DND-41 (cell line): ENCODE data around the gene TMEM239.
"Not testable (repeated sequence)": the region's sequence is repeated elsewhere in the genome, so short reads cannot be mapped to it uniquely, and the experiment has no call there.

Experiments
- ATAC-seq: fragments of 200-7000 bp; cut with Tn5 transposase; 3 replicates; pipeline ENCODE4 v1.9.1; 2021; ENCODE audit warnings: low read depth; ENCODE audit not compliant: insufficient read depth
- DNase-seq: peaks from one replicate; pipeline ENCODE4 v3.0.0-alpha.2; 2020
- H2AFZ ChIP-seq: 2 replicates; pipeline ENCODE4 v1.6.0; 2012; ENCODE audit warnings: low read depth, low read length
- H3K27ac ChIP-seq: 2 replicates; pipeline ENCODE4 v1.5.1; 2012; ENCODE audit warnings: low read length, inconsistent platforms
- H3K27me3 ChIP-seq: fragments of 200-600 bp; sonication (generic); 2 replicates; pipeline ENCODE4 v1.6.0; 2012; ENCODE audit warnings: low read length, mild to moderate bottlenecking, inconsistent platforms; ENCODE audit not compliant: insufficient read depth, poor library complexity
- H3K36me3 ChIP-seq: 2 replicates; pipeline ENCODE4 v1.5.1; 2012; ENCODE audit warnings: low read length, inconsistent platforms; ENCODE audit not compliant: insufficient read depth
- H3K4me1 ChIP-seq: 2 replicates; pipeline ENCODE4 v1.5.1; 2012; ENCODE audit warnings: mild to moderate bottlenecking, low read length; ENCODE audit not compliant: insufficient read depth
- H3K4me2 ChIP-seq: 2 replicates; pipeline ENCODE4 v1.6.0; 2012; ENCODE audit warnings: mild to moderate bottlenecking, moderate library complexity, low read length, inconsistent platforms; ENCODE audit not compliant: insufficient read depth
- H3K4me3 ChIP-seq, 2 experiments: fragments of 200-600 bp in 1 of 2; shearing (Covaris generic) in 1 of 2; 2 replicates each; pipeline ENCODE4 v1.5.1; 2012 to 2016; ENCODE audit warnings: inconsistent platforms in 2 of 2, low read length in 2 of 2, mild to moderate bottlenecking in 2 of 2, low read depth in 1 of 2, moderate library complexity in 1 of 2
- H3K79me2 ChIP-seq: 2 replicates; pipeline ENCODE4 v1.6.0; 2012; ENCODE audit warnings: low read length, inconsistent platforms; ENCODE audit not compliant: insufficient read depth
- H3K9ac ChIP-seq: 2 replicates; pipeline ENCODE4 v1.6.0; 2012; ENCODE audit warnings: low read depth, mild to moderate bottlenecking, inconsistent platforms, low read length, moderate library complexity
- H3K9me3 ChIP-seq: 2 replicates; pipeline ENCODE4 v1.5.1; 2012; ENCODE audit warnings: low read length, moderate library complexity, mild to moderate bottlenecking, inconsistent platforms; ENCODE audit not compliant: insufficient read depth, severe bottlenecking
- H4K20me1 ChIP-seq: 2 replicates; pipeline ENCODE4 v1.6.0; 2012; ENCODE audit warnings: low read length; ENCODE audit not compliant: insufficient read depth
- CTCF ChIP-seq: IDR thresholded peaks from 2 replicates; pipeline ENCODE4 v1.5.1; 2012; ENCODE audit warnings: borderline replicate concordance, low read length, moderate library complexity, mild to moderate bottlenecking; ENCODE audit not compliant: poor library complexity, severe bottlenecking; ENCODE audit errors: extremely low read depth
- EZH2 ChIP-seq: IDR thresholded peaks from 3 replicates; pipeline ENCODE4 v1.6.1; 2012; ENCODE audit warnings: borderline replicate concordance, low read depth, mild to moderate bottlenecking, moderate library complexity, low read length, inconsistent platforms; ENCODE audit not compliant: severe bottlenecking

TMEM239 gene

GRCh38 chr20:2806351-2806701, 9.8 kb upstream of the TMEM239 start:
- no peaks in the 10 kb centered on the region for H3K4me1 ChIP-seq
- no peak overlapping the region for H3K4me3 ChIP-seq
- H4K20me1 ChIP-seq: peaks cover 10% of the 10 kb centered on the region; the same call in 1 of the 2 replicates
- DNase-seq (no peak), ATAC-seq (no peak)
- TF ChIP-seq CTCF (no peak), EZH2 (no peak)
- no peaks in the 10 kb centered on the region for H3K9me3 ChIP-seq
- H3K36me3 ChIP-seq: no peaks in the 10 kb centered on the region
- peaks cover 19% of the 10 kb centered on the region for H3K27me3 ChIP-seq
- no peak overlapping the region for H2AFZ ChIP-seq
- H3K79me2 ChIP-seq: no peaks in the 10 kb centered on the region
- H3K27ac ChIP-seq: no peak overlapping the region
- no peak overlapping the region for H3K4me2 ChIP-seq
- H3K9ac ChIP-seq: no peak overlapping the region

GRCh38 chr20:2807019-2807418, 9.1 kb upstream of the TMEM239 start:
- no peak overlapping the region for H3K27ac ChIP-seq
- ATAC-seq (no peak), DNase-seq (no peak)
- no peak overlapping the region for H3K4me3 ChIP-seq
- H3K36me3 ChIP-seq: no peaks in the 10 kb centered on the region
- H3K9ac ChIP-seq: no peak overlapping the region
- TF ChIP-seq CTCF (no peak), EZH2 (no peak)
- H3K4me2 ChIP-seq: no peak overlapping the region
- H3K4me1 ChIP-seq: no peaks in the 10 kb centered on the region
- peaks cover 14% of the 10 kb centered on the region for H3K27me3 ChIP-seq
- H2AFZ ChIP-seq: no peak overlapping the region
- peaks cover 10% of the 10 kb centered on the region; the same call in 1 of the 2 replicates for H4K20me1 ChIP-seq
- no peaks in the 10 kb centered on the region for H3K79me2 ChIP-seq
- no peaks in the 10 kb centered on the region for H3K9me3 ChIP-seq

GRCh38 chr20:2807929-2808328, 8.2 kb upstream of the TMEM239 start:
- not testable (repeated sequence) for ATAC-seq, H3K4me2 ChIP-seq
- H3K27me3 ChIP-seq: peaks cover 11% of the 10 kb centered on the region

GRCh38 chr20:2809690-2810089, 6.5 kb upstream of the TMEM239 start:
- no peak for TF ChIP-seq EZH2
- no peak for TF ChIP-seq CTCF
- Histone ChIP-seq H3K9ac (no peak overlapping the region), H2AFZ (no peak overlapping the region), H3K79me2 (no peaks in the 10 kb centered on the region), H3K4me1 (no peaks in the 10 kb centered on the region), H3K4me3 (no peak overlapping the region), H3K27ac (no peak overlapping the region), H4K20me1 (peaks cover 19% of the 10 kb centered on the region; the same call in 1 of the 2 replicates), H3K36me3 (no peaks in the 10 kb centered on the region), H3K4me2 (no peak overlapping the region), H3K9me3 (peaks cover 4% of the 10 kb centered on the region), H3K27me3 (peaks cover 16% of the 10 kb centered on the region)
- ATAC-seq (no peak), DNase-seq (no peak)

More at GRCh38 chr20:2807929-2808328, 8.2 kb upstream of the TMEM239 start:
- not testable (repeated sequence) for H3K9ac ChIP-seq, H3K4me1 ChIP-seq, H2AFZ ChIP-seq, H3K27ac ChIP-seq, H3K36me3 ChIP-seq, H3K9me3 ChIP-seq, H3K79me2 ChIP-seq, H3K4me3 ChIP-seq, DNase-seq
- H4K20me1 ChIP-seq: peaks cover 10% of the 10 kb centered on the region; the same call in 1 of the 2 replicates
